Pancreas (tissue), 10 donors: ENCODE data around the gene ZBTB16. TPM values are rescaled to one million over a fixed set of nuclear protein-coding genes. Genes with fewer than 3 reads are reported as not detected.

Experiments used
- ATAC-seq, 4 donors: fragments of 200-7000 bp; cut with Tn5 transposase; one replicate each; pipeline versions ENCODE4 v1.8.0 to v1.9.1; 2020; ENCODE audit warnings: mild to moderate bottlenecking in 4 of 4, moderate library complexity in 4 of 4
- DNase-seq, 6 donors: peaks; one replicate each; pipeline ENCODE4 v3.0.0-alpha.2; 2020
- FAIRE-seq: peaks from 2 replicates; lab custom pipeline; 2012; peaks lifted over from hg19 to GRCh38; lab: Jason Lieb, UNC
- H3K27ac ChIP-seq, 4 donors: fragments of 200-600 bp; sonication (generic); 1 replicate in 3 of 4; 2 replicates in 1 of 4; pipeline versions ENCODE4 v1.5.0 to v1.8.0; 2020
- H3K27me3 ChIP-seq, 4 donors: fragments of 200-600 bp; one replicate each; pipeline ENCODE4 v1.8.0; 2021
- H3K36me3 ChIP-seq, 3 donors: fragments of 200-600 bp; sonication (generic) in 1 of 3; one replicate each; pipeline versions ENCODE4 v1.5.0 to v1.8.0; 2020 to 2021
- H3K4me1 ChIP-seq, 3 donors: fragments of 200-600 bp; one replicate each; pipeline ENCODE4 v1.8.0; 2021
- H3K4me3 ChIP-seq, 4 donors: fragments of 200-600 bp; sonication (generic) in 2 of 4; one replicate each; pipeline versions ENCODE4 v1.5.0 to v1.8.0; 2020 to 2021
- H3K9me3 ChIP-seq, 4 donors: fragments of 200-600 bp; one replicate each; pipeline ENCODE4 v1.8.0; 2021
- CTCF ChIP-seq, 4 donors: fragments of 200-600 bp; sonication (generic) in 3 of 4; IDR thresholded peaks; one replicate each; pipeline versions ENCODE4 v1.5.0 to v1.8.0; 2021; ENCODE audit warnings: antibody characterized with exemption in 4 of 4
- WGBS, 2 donors: extraction: QIAGEN DNeasy Blood & Tissue Kit; methylation state at CpG; one replicate each; pipeline ENCODE4 v1.1.7; 2013; 5-methylcytosine and 5-hydroxymethylcytosine counted together
- intact Hi-C, 3 donors: fragments of 100-400 bp; cut with DNase I; formaldehyde crosslinking; loops; one replicate each; pipeline versions ENCODE4 v1.11.1 to v1.14.2; 2022
- polyA plus RNA-seq, 2 donors: library from polyadenylated mRNA; stranded (reverse); fragments of 200-250 nt; gene quantifications; one replicate each; pipeline ENCODE4 v1.2.3, GENCODE V29; 2013
- total RNA-seq, 6 donors: library from RNA; stranded (reverse); fragmentation: NEBNext Ultra II Directional in 4 of 6; extraction: Animal tissue kit (Norgen Biotek cat#: 25700) in 4 of 6; gene quantifications; one replicate each; pipeline versions ENCODE4 v1.2.1 to v1.2.4, GENCODE V29; 2021 to 2023
- donor health status: healthy with polysubstance abuse.
- donor health status: DM: no; HTN: no; CAD: no; lungs with moderate emphysema.
- donor health status: DM: no; HTN: no; CAD: no.
- donor health status: control.
- donor health status: control.
- donor health status: Bipolar disorder and iron deficiency.
- donor health status: DM: yes; HTN: yes; CAD: no.
- donor health status: DM: no; HTN: no; CAD: no.
- donor health status: DM: no; HTN: no; CAD: no.
- donor health status: DM: yes; HTN: yes; CAD: no.

ZBTB16 gene
- total and polyA plus RNA-seq, 8 donors, result 8.1 to 76.4 (median 42.3) TPM

- no peak overlapping the region for H3K27ac ChIP-seq
- intact Hi-C loops, result loop anchor here in 1 of 3 donors (10.0 kb wide), 1 partner anchor 225 kb away; no protein-coding TSS in a partner anchor
Measured at GRCh38 chr11:114259551-114259983, 200.1 kb downstream of the ZBTB16 start.

GRCh38 chr11:114260077-114260476, 200.6 kb downstream of the ZBTB16 start:
- no peak overlapping the region for H3K27ac ChIP-seq
- no peaks in the 10 kb centered on the region for H3K9me3 ChIP-seq
- intact Hi-C loops, result loop anchor here in 2 of 3 donors (2.0 to 10.0 kb wide), 5 partner anchors 223 to 365 kb away; partner anchors contain the start of gene HTR3B (in 1 of the 2)
- ATAC-seq (no peak), FAIRE-seq (no peak), DNase-seq (no peak)
- no peaks in the 10 kb centered on the region for H3K36me3 ChIP-seq
- no peaks in the 10 kb centered on the region for H3K4me1 ChIP-seq
- no peak overlapping the region for H3K4me3 ChIP-seq
- 76 to 81% methylated on average over 6 of the region's 6 CpGs for WGBS, 2 donors
- no peak for TF ChIP-seq CTCF (IDR thresholded peaks at IDR 0.05)
- H3K27me3 ChIP-seq, result no peaks in the 10 kb centered on the region

More at GRCh38 chr11:114259551-114259983, 200.1 kb downstream of the ZBTB16 start:
- H3K27me3 ChIP-seq, result no peaks in the 10 kb centered on the region
- H3K36me3 ChIP-seq, result no peaks in the 10 kb centered on the region
- TF ChIP-seq CTCF (IDR thresholded peaks at IDR 0.05), result no peak
- DNase-seq, result no peak
- no peaks in the 10 kb centered on the region for H3K4me1 ChIP-seq
- peak in 2 of 4 donors; percentile 3 to 4 for ATAC-seq
- H3K4me3 ChIP-seq, result no peak overlapping the region
- WGBS, 2 donors, result 42 to 54% methylated on average over 12 of the region's 12 CpGs
- no peaks in the 10 kb centered on the region for H3K9me3 ChIP-seq
- FAIRE-seq, result no peak

- H3K4me3 ChIP-seq, result no peak overlapping the region
- FAIRE-seq, result no peak
- H3K9me3 ChIP-seq, result no peaks in the 10 kb centered on the region
- intact Hi-C loops, result loop anchor here in 2 of 3 donors (2.0 to 10.0 kb wide), 5 partner anchors 224 to 366 kb away; partner anchors contain the start of gene HTR3B (in 1 of the 2)
- DNase-seq, result peak in 1 of 6 donors; percentile 36
- peak in 3 of 4 donors; percentile 20 to 29 (median 26) for ATAC-seq
- 38 to 52% methylated on average over 9 of the region's 9 CpGs for WGBS, 2 donors
- no peaks in the 10 kb centered on the region for H3K36me3 ChIP-seq
- H3K4me1 ChIP-seq, result peaks cover 0 to 4% (median 3%) of the 10 kb centered on the region in 3 donors
- H3K27ac ChIP-seq, result no peak overlapping the region
- no peaks in the 10 kb centered on the region for H3K27me3 ChIP-seq
- no peak for TF ChIP-seq CTCF (IDR thresholded peaks at IDR 0.05)
Measured at GRCh38 chr11:114260483-114260882, 201.0 kb downstream of the ZBTB16 start.

- Histone ChIP-seq H3K4me3 (no peak overlapping the region), H3K27me3 (no peaks in the 10 kb centered on the region), H3K4me1 (peaks cover 0 to 9% (median 8%) of the 10 kb centered on the region in 3 donors), H3K9me3 (no peaks in the 10 kb centered on the region), H3K27ac (no peak overlapping the region), H3K36me3 (no peaks in the 10 kb centered on the region)
- ATAC-seq (no peak), FAIRE-seq (no peak), DNase-seq (no peak)
- no peak for TF ChIP-seq CTCF (IDR thresholded peaks at IDR 0.05)
- 70 to 76% methylated on average over 7 of the region's 7 CpGs for WGBS, 2 donors
- intact Hi-C loops, result loop anchor here in 2 of 3 donors (2.0 to 10.0 kb wide), 5 partner anchors 225 to 367 kb away; partner anchors contain the start of gene HTR3B (in 1 of the 2)
Measured at GRCh38 chr11:114261791-114262190, 202.3 kb downstream of the ZBTB16 start.
